VCaP (cell line): ENCODE measurements around the gene DLK1.

ENCODE experiments used
- H3K27ac ChIP-seq: fragments of 450-650 bp; 2 replicates; pipeline ENCODE4 v1.5.1; 2017
- CTCF ChIP-seq: fragments of 450-650 bp; conservative IDR thresholded peaks from 2 replicates; pipeline ENCODE4 v1.5.1; 2017; ENCODE audit warnings: mild to moderate bottlenecking, moderate library complexity

DLK1 gene

GRCh38 chr14:100731011-100731670 lies 4.4 kb downstream of the DLK1 start:
- TF ChIP-seq CTCF: no peak
- no peak overlapping the region for H3K27ac ChIP-seq

DNA sequence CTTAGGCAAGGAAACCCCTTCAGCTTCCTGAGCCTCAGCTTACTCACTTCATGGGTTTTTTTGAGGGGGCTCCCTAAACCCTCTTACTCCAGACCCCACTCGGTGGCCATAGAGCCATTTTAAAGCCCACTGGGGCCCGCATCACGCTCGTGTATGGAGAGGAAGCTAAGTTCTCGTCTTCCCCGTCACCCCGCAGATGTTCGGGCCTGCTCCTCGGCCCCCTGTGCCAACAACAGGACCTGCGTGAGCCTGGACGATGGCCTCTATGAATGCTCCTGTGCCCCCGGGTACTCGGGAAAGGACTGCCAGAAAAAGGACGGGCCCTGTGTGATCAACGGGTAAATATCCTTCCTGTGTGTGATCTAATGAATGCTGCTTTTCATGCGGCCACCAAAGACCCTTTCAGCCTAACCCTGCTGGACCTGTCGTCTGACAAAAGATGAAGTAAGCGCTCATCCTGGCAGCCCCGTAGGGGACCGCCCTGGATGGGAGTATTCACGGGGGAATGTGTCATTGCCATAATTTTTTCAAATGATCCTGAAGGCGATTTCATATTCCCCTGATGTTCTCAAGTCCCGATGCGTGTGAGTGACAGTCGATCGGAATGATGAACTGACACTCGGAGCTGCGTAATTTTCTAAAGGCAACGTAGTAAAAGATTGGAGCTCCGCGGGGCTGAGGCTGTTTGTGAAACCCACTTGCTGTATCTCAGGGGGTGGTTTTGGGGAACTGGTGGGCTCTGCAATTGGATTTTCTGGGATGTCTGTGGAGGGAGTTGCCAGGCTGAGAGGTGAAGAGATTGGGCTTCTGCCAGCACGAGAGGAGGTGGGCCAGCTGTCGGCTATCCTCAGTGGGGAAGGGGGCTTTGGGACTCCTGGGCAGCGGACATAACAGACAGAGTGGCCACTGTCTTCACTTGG lies 5.4 kb downstream of the DLK1 start:
- no peak overlapping the region for H3K27ac ChIP-seq
- no peak for TF ChIP-seq CTCF

DNA sequence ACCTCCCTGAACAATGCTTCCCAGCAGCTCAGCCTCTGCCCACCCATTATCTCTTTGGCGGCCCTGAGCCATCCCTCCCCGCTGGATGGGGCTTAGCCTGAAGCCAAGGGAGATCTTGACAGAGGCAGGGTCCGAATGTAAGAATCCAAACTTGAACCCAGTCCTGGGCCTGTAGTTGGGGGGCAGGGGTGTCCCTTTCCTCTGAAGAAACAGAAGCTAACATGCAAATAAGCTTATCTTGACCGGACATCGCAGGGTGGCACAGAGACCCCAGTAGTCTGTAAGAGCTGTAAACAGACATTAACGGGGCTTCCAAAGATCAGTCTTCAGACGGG lies 6.0 kb downstream of the DLK1 start:
- TF ChIP-seq CTCF: no peak
- H3K27ac ChIP-seq: no peak overlapping the region

- TF ChIP-seq CTCF: no peak
- no peak overlapping the region for H3K27ac ChIP-seq
Measured at GRCh38 chr14:100733152-100733850, 6.6 kb downstream of the DLK1 start.

DNA sequence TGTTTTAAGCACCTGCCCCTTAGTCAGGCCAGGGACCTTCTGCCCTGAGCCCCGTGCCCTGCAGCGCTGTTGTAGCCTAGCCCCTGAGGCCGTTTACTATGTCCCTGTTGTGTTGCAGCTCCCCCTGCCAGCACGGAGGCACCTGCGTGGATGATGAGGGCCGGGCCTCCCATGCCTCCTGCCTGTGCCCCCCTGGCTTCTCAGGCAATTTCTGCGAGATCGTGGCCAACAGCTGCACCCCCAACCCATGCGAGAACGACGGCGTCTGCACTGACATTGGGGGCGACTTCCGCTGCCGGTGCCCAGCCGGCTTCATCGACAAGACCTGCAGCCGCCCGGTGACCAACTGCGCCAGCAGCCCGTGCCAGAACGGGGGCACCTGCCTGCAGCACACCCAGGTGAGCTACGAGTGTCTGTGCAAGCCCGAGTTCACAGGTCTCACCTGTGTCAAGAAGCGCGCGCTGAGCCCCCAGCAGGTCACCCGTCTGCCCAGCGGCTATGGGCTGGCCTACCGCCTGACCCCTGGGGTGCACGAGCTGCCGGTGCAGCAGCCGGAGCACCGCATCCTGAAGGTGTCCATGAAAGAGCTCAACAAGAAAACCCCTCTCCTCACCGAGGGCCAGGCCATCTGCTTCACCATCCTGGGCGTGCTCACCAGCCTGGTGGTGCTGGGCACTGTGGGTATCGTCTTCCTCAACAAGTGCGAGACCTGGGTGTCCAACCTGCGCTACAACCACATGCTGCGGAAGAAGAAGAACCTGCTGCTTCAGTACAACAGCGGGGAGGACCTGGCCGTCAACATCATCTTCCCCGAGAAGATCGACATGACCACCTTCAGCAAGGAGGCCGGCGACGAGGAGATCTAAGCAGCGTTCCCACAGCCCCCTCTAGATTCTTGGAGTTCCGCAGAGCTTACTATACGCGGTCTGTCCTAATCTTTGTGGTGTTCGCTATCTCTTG lies 7.6 kb downstream of the DLK1 start:
- no peak overlapping the region for H3K27ac ChIP-seq
- TF ChIP-seq CTCF: no peak

DNA sequence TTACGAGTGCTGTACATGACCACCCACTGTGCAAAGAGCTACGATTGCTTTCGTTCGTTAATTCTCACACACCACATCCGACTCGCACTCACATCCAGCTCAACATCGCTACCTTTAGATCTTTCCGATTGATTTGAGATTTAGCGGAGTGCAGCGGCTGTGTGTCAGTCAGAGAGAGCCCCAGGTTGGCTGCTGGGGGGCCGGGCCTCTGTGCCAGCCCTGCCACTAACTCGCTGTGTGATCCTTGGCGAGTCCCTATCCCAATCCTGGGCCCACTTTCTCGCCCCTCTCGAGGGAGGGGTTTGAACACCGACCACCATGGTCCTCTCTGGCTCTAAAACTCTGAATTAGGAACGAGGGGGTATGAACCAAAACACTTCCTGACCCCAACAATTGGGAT lies 8.6 kb downstream of the DLK1 start:
- no peak for TF ChIP-seq CTCF
- no peak overlapping the region for H3K27ac ChIP-seq
